GM12875 (cell line): ENCODE data around the gene HK2.

ENCODE experiments used
- H3K4me3 ChIP-seq: one replicate; pipeline ENCODE4 v1.5.1; 2011; ENCODE audit warnings: low read depth, low read length, control low read depth
- CTCF ChIP-seq: IDR thresholded peaks from 2 replicates; pipeline ENCODE4 v1.5.1; 2011; ENCODE audit warnings: low read depth, mild to moderate bottlenecking, control low read depth, inconsistent platforms, low read length, moderate library complexity, borderline replicate concordance; ENCODE audit not compliant: insufficient read depth

HK2 gene

GRCh38 chr2:74865770-74866674 is 32.1 kb downstream of the HK2 start:
- no peak for TF ChIP-seq CTCF
- no peak overlapping the region for H3K4me3 ChIP-seq

- no peak overlapping the region for H3K4me3 ChIP-seq
- TF ChIP-seq CTCF: no peak
These were observed 34.1 kb downstream of the HK2 start for GRCh38 chr2:74867841-74868658.

GRCh38 chr2:74869517-74869916 is 35.6 kb downstream of the HK2 start:
- no peak for TF ChIP-seq CTCF
- no peak overlapping the region for H3K4me3 ChIP-seq

GRCh38 chr2:74870951-74871350 is 37.0 kb downstream of the HK2 start:
- H3K4me3 ChIP-seq: no peak overlapping the region
- no peak for TF ChIP-seq CTCF

GRCh38 chr2:74871414-74871813 is 37.5 kb downstream of the HK2 start:
- H3K4me3 ChIP-seq: no peak overlapping the region
- TF ChIP-seq CTCF: no peak

GRCh38 chr2:74872389-74872836 is 38.5 kb downstream of the HK2 start:
- no peak for TF ChIP-seq CTCF
- no peak overlapping the region for H3K4me3 ChIP-seq
